SK-N-SH treated with all-trans-retinoic acid at 6 μM for 48 hours (cell line): ENCODE measurements around the gene MGAT3.

Source experiments
- ATAC-seq: fragments of 200-7000 bp; cut with Tn5 transposase; 3 replicates; pipeline ENCODE4 v1.9.1; 2020; ENCODE audit warnings: mild to moderate bottlenecking, moderate library complexity
- CSDC2 ChIP-seq: fragments of 250-450 bp; sonication (Bioruptor Pico); IDR thresholded peaks from 2 replicates; pipeline ENCODE4 v1.5.0; 2020; ENCODE audit warnings: mild to moderate bottlenecking, moderate library complexity
- ESRRG ChIP-seq: fragments of 250-450 bp; sonication (Bioruptor Pico); IDR thresholded peaks from 2 replicates; pipeline ENCODE4 v1.6.1; 2021; ENCODE audit warnings: mild to moderate bottlenecking
- ISL1 ChIP-seq: fragments of 250-450 bp; sonication (Bioruptor Pico); IDR thresholded peaks from 2 replicates; pipeline ENCODE4 v2.1.2; 2022; ENCODE audit warnings: mild to moderate bottlenecking, moderate library complexity
- OSR1 ChIP-seq: fragments of 250-450 bp; sonication (Bioruptor Pico); IDR thresholded peaks from 2 replicates; pipeline ENCODE4 v1.8.0; 2022; ENCODE audit warnings: moderate library complexity, mild to moderate bottlenecking, inconsistent platforms
- PPARA ChIP-seq: fragments of 250-450 bp; sonication (Bioruptor Pico); IDR thresholded peaks from 2 replicates; pipeline ENCODE4 v1.5.0; 2020; ENCODE audit warnings: mild to moderate bottlenecking, borderline replicate concordance
- RARB ChIP-seq: fragments of 250-450 bp; sonication (Bioruptor Pico); IDR thresholded peaks from 2 replicates; pipeline ENCODE4 v1.8.0; 2021; ENCODE audit warnings: mild to moderate bottlenecking, moderate library complexity
- SNAI2 ChIP-seq: fragments of 250-450 bp; sonication (Bioruptor Pico); IDR thresholded peaks from 2 replicates; pipeline ENCODE4 v1.5.0; 2020; ENCODE audit warnings: mild to moderate bottlenecking, moderate library complexity
- TCF4 ChIP-seq: fragments of 250-450 bp; sonication (Bioruptor Pico); IDR thresholded peaks from 2 replicates; pipeline ENCODE4 v1.8.0; 2021; ENCODE audit warnings: mild to moderate bottlenecking, moderate library complexity, borderline replicate concordance
- TOX ChIP-seq: fragments of 250-450 bp; sonication (Bioruptor Pico); IDR thresholded peaks from 2 replicates; pipeline ENCODE4 v1.8.0; 2021; ENCODE audit warnings: mild to moderate bottlenecking, moderate library complexity, borderline replicate concordance
- ZC3H10 ChIP-seq: fragments of 250-450 bp; sonication (Bioruptor Pico); IDR thresholded peaks from 2 replicates; pipeline ENCODE4 v1.5.1; 2021; ENCODE audit warnings: mild to moderate bottlenecking, moderate library complexity
- ZFP3 ChIP-seq: fragments of 250-450 bp; sonication (Bioruptor Pico); IDR thresholded peaks from 2 replicates; pipeline ENCODE4 v1.5.0; 2020; ENCODE audit warnings: mild to moderate bottlenecking, moderate library complexity
- ZFP30 ChIP-seq: fragments of 450-650 bp; formaldehyde crosslinking; IDR thresholded peaks from 2 replicates; pipeline ENCODE4 v1.5.0; 2022; ENCODE audit warnings: mild to moderate bottlenecking, moderate library complexity
- ZNF565 ChIP-seq: fragments of 450-650 bp; formaldehyde crosslinking; conservative IDR thresholded peaks from 2 replicates; pipeline ENCODE4 v1.5.0; 2020; ENCODE audit warnings: low read depth, mild to moderate bottlenecking, moderate library complexity
- ZNF70 ChIP-seq: fragments of 450-650 bp; formaldehyde crosslinking; IDR thresholded peaks from 2 replicates; pipeline ENCODE4 v1.5.0; 2020; ENCODE audit warnings: mild to moderate bottlenecking, moderate library complexity
- ZNF8 ChIP-seq: fragments of 450-650 bp; formaldehyde crosslinking; IDR thresholded peaks from 2 replicates; pipeline ENCODE4 v1.5.0; 2020; ENCODE audit warnings: mild to moderate bottlenecking, moderate library complexity
- TF ChIP-seq, protein P1 (sequence below): fragments of 250-450 bp; sonication (Bioruptor Pico); IDR thresholded peaks from 2 replicates; pipeline ENCODE4 v1.8.0; 2021; ENCODE audit warnings: low read depth, mild to moderate bottlenecking, moderate library complexity, borderline replicate concordance
- TF ChIP-seq, protein P2 (sequence below): fragments of 250-450 bp; sonication (Bioruptor Pico); IDR thresholded peaks from 2 replicates; pipeline ENCODE4 v1.5.0; 2020; ENCODE audit warnings: mild to moderate bottlenecking, moderate library complexity
- TF ChIP-seq, protein P3 (sequence below): fragments of 250-450 bp; sonication (Bioruptor Pico); IDR thresholded peaks from 2 replicates; pipeline ENCODE4 v1.5.1; 2020; ENCODE audit warnings: low read depth, mild to moderate bottlenecking, moderate library complexity
- TF ChIP-seq, protein P4 (sequence below): fragments of 250-450 bp; sonication (Bioruptor Pico); IDR thresholded peaks from 2 replicates; pipeline ENCODE4 v1.5.1; 2021; ENCODE audit warnings: mild to moderate bottlenecking, moderate library complexity

The MGAT3 gene

DNA sequence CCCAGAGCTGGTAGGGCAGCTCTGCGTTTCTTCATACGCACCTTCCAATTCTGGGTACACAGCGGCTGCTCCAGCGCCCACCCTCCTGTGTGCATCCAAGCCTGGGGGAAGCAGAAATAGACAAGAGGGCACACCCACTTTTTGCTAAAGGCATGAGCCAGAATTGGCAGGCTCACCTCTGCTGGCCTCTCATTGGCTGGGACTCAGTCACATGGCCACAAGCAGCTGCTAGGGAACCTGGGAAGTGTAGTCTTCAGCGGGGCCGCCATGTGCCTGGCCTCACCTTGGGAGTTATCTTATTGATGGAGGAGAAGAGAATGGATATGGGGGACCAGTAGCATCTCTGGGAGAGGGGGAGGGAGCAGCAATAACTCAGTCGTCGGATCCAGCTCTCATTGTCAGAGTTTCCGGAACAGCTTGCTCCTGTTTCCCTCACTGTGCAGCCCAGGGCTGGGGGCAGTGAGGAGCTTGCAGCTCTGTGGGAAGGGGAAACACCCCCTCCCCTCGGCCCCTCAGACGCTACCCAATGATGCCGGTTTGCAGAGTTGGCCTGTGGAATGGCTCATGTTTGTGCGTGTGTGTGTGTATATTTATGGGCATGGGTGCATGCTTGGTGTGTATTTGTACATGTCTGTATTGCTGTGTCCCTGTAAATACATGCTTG lies 33.5 kb downstream of the MGAT3 start (continued):
- TF ChIP-seq, protein P1, sequence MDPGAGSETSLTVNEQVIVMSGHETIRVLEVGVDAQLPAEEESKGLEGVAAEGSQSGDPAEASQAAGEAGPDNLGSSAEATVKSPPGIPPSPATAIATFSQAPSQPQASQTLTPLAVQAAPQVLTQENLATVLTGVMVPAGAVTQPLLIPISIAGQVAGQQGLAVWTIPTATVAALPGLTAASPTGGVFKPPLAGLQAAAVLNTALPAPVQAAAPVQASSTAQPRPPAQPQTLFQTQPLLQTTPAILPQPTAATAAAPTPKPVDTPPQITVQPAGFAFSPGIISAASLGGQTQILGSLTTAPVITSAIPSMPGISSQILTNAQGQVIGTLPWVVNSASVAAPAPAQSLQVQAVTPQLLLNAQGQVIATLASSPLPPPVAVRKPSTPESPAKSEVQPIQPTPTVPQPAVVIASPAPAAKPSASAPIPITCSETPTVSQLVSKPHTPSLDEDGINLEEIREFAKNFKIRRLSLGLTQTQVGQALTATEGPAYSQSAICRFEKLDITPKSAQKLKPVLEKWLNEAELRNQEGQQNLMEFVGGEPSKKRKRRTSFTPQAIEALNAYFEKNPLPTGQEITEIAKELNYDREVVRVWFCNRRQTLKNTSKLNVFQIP, result no peak
- no peak for TF ChIP-seq ZNF70 (CRISPR knock-in tag)
- TF ChIP-seq, protein P2, sequence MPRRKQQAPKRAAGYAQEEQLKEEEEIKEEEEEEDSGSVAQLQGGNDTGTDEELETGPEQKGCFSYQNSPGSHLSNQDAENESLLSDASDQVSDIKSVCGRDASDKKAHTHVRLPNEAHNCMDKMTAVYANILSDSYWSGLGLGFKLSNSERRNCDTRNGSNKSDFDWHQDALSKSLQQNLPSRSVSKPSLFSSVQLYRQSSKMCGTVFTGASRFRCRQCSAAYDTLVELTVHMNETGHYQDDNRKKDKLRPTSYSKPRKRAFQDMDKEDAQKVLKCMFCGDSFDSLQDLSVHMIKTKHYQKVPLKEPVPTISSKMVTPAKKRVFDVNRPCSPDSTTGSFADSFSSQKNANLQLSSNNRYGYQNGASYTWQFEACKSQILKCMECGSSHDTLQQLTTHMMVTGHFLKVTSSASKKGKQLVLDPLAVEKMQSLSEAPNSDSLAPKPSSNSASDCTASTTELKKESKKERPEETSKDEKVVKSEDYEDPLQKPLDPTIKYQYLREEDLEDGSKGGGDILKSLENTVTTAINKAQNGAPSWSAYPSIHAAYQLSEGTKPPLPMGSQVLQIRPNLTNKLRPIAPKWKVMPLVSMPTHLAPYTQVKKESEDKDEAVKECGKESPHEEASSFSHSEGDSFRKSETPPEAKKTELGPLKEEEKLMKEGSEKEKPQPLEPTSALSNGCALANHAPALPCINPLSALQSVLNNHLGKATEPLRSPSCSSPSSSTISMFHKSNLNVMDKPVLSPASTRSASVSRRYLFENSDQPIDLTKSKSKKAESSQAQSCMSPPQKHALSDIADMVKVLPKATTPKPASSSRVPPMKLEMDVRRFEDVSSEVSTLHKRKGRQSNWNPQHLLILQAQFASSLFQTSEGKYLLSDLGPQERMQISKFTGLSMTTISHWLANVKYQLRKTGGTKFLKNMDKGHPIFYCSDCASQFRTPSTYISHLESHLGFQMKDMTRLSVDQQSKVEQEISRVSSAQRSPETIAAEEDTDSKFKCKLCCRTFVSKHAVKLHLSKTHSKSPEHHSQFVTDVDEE, result no peak
- TF ChIP-seq SNAI2 (CRISPR knock-in tag), result no peak

DNA sequence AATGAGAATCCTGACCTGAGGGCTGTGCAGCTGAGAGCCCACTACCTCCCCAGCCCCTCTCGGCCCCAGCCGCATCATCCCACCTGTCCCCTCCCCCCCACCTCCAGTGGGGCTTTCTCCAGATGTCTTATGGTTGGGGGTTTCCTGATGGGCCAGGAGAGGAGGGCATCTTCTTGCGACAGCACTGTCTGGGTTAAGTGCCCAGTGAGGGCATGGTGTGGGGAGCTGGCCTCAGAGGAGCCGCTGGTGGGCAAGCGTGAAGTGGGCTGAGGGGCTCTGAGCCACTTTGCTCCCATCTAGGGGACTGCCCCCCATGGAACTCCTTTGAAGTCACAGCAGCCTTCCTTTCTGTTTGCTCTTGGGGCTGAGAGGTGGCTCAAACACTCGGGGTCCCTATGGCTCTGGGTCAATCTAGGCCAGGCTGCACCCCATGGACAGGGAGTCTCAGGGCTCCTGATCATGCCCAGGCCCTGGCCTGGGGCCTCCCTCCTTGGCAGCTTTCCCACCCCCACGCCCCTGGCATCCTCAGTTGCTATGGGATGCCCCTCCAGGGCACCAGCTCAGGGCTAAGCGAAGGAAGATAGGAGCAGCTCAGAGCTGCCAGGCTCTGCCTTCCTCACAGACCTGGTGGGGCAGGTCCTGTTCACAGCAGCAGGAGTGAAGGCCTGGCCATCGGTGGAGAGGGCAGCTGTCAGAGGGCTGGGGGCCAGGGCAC lies 34.3 kb downstream of the MGAT3 start:
- TF ChIP-seq TCF4 (CRISPR knock-in tag) (no peak), ISL1 (CRISPR knock-in tag) (no peak), CSDC2 (CRISPR knock-in tag) (no peak), ZNF8 (CRISPR knock-in tag) (no peak), OSR1 (CRISPR knock-in tag) (no peak), PPARA (no peak), ZFP30 (CRISPR knock-in tag) (no peak), ZNF70 (CRISPR knock-in tag) (no peak), TOX (CRISPR knock-in tag) (no peak), ZNF565 (CRISPR knock-in tag) (no peak), ZC3H10 (CRISPR knock-in tag) (no peak)
- TF ChIP-seq, protein P1, result no peak
- ATAC-seq, result no peak

DNA sequence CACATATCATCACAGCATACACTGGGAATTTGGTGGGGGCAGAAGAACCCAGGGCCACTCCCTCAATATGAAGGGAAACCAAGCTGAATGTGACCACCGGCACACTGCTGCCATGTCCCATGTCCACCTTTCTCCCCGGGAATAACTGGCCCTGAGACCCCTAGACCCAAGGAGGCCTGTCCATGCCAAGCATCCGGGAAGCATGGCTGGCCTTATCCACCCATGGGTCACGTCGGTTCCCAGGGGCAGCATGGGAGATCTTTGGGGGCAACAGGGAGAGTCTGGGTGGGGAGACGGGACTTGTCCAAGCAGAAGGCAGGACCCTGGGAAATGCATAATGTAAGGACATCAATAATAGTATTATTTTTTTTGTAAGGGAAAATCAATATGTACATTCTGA lies 34.9 kb downstream of the MGAT3 start:
- TF ChIP-seq ZFP30 (CRISPR knock-in tag), result no peak
- no peak for TF ChIP-seq RARB (CRISPR knock-in tag)
- TF ChIP-seq PPARA, result no peak
- TF ChIP-seq SNAI2 (CRISPR knock-in tag), result no peak
- TF ChIP-seq, protein P3, sequence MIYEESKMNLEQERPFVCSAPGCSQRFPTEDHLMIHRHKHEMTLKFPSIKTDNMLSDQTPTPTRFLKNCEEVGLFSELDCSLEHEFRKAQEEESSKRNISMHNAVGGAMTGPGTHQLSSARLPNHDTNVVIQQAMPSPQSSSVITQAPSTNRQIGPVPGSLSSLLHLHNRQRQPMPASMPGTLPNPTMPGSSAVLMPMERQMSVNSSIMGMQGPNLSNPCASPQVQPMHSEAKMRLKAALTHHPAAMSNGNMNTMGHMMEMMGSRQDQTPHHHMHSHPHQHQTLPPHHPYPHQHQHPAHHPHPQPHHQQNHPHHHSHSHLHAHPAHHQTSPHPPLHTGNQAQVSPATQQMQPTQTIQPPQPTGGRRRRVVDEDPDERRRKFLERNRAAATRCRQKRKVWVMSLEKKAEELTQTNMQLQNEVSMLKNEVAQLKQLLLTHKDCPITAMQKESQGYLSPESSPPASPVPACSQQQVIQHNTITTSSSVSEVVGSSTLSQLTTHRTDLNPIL (CRISPR knock-in tag), result no peak
- no peak for TF ChIP-seq ZC3H10 (CRISPR knock-in tag)
- TF ChIP-seq, protein P4, sequence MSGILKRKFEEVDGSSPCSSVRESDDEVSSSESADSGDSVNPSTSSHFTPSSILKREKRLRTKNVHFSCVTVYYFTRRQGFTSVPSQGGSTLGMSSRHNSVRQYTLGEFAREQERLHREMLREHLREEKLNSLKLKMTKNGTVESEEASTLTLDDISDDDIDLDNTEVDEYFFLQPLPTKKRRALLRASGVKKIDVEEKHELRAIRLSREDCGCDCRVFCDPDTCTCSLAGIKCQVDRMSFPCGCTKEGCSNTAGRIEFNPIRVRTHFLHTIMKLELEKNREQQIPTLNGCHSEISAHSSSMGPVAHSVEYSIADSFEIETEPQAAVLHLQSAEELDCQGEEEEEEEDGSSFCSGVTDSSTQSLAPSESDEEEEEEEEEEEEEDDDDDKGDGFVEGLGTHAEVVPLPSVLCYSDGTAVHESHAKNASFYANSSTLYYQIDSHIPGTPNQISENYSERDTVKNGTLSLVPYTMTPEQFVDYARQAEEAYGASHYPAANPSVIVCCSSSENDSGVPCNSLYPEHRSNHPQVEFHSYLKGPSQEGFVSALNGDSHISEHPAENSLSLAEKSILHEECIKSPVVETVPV, result no peak
- TF ChIP-seq ZNF565 (CRISPR knock-in tag), result no peak
- TF ChIP-seq ZFP3 (CRISPR knock-in tag), result no peak
- TF ChIP-seq ZNF70 (CRISPR knock-in tag), result no peak
- TF ChIP-seq ESRRG (CRISPR knock-in tag), result no peak
- TF ChIP-seq TCF4 (CRISPR knock-in tag), result no peak
- ATAC-seq, result no peak
